ENCODE measurements around the gene ERBIN. TPM values are rescaled to one million over a fixed set of nuclear protein-coding genes. Genes with fewer than 3 reads are reported as not detected.
A peak's percentile ranks its signal among the peaks of the same experiment; 100 is the strongest.
"Not testable (repeated sequence)": the region's sequence is repeated elsewhere in the genome, so short reads cannot be mapped to it uniquely, and the experiment has no call there.

ERBIN gene
- polyA plus RNA-seq, 4 donors, result 17.5 to 177 (median 40.3) TPM

DNA sequence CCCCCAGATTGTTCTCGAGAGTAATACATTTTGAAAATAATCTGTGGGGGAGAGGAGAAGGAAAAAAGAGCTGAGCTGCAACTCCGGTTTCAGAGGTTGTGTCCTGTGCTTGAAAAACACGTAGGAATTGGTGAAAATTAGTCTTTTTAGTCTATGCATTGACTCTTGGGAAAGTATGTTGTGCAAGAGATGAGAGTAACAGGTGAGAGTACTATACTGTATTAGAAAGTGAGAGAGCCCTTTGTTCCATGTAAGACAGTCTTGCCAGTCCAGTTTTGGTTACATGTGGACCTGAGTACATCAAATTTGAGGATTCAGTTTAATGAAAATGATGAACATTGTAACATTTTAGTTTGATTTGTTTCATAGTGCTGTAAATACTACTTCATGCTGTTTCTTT is 27.8 kb downstream of the ERBIN start:
- Histone ChIP-seq H3K4me1 (ENCODE audit: control insufficient read depth in 3 of 3, insufficient read depth in 2 of 3, low read depth in 1 of 3, low read length in 2 of 3) (peaks cover 0 to 10% (median 2%) of the 10 kb centered on the region in 3 donors), H3K9me3 (ENCODE audit: control insufficient read depth in 2 of 2, insufficient read depth in 1 of 2, low read depth in 1 of 2, low read length in 1 of 2) (peaks cover 0 to 6% of the 10 kb centered on the region in 2 donors), H3K36me3 (ENCODE audit: control insufficient read depth in 3 of 3, insufficient read depth in 2 of 3, low read depth in 1 of 3, low read length in 3 of 3) (peaks cover 0 to 6% (median 0%) of the 10 kb centered on the region in 3 donors), H3K27ac (ENCODE audit: low read depth in 1 of 3, low read length in 2 of 3) (no peak overlapping the region), H3K4me3 (ENCODE audit: low read depth in 1 of 3, low read length in 3 of 3) (no peak overlapping the region), H3K27me3 (ENCODE audit: control insufficient read depth in 3 of 3, insufficient read depth in 3 of 3, low read length in 3 of 3) (no peaks in the 10 kb centered on the region)
- no peak for FAIRE-seq
- 93 to 94% (median 93%) methylated on average over 3 of the region's 3 CpGs for WGBS, 3 donors
- no peak for DNase-seq

DNA sequence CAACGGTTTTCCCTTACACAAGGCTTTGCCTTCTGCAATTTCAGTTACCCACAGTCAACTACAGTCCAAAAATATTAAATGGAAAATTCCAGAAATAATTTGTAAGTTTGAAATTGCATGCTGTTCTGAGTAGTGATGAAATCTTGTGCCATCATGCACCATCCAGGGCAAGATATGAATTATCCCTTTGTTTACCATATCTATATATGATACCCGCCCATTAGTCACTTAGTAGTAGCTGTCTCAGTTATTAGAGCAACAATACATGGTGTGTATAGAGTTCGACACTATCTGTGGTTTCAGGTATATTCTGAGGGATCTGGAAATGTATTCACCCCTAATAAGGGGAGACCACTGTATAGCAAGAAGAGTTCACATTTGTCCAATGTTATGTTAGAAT is 29.4 kb downstream of the ERBIN start:
- Histone ChIP-seq H3K27ac (ENCODE audit: low read depth in 1 of 3, low read length in 2 of 3) (no peak overlapping the region), H3K27me3 (ENCODE audit: control insufficient read depth in 3 of 3, insufficient read depth in 3 of 3, low read length in 3 of 3) (no peaks in the 10 kb centered on the region), H3K4me1 (ENCODE audit: control insufficient read depth in 3 of 3, insufficient read depth in 2 of 3, low read depth in 1 of 3, low read length in 2 of 3) (peaks cover 0 to 10% (median 0%) of the 10 kb centered on the region in 3 donors), H3K4me3 (ENCODE audit: low read depth in 1 of 3, low read length in 3 of 3) (no peak overlapping the region), H3K9me3 (ENCODE audit: control insufficient read depth in 2 of 2, insufficient read depth in 1 of 2, low read depth in 1 of 2, low read length in 1 of 2) (peaks cover 0 to 6% of the 10 kb centered on the region in 2 donors), H3K36me3 (ENCODE audit: control insufficient read depth in 3 of 3, insufficient read depth in 2 of 3, low read depth in 1 of 3, low read length in 3 of 3) (peaks cover 0 to 6% (median 0%) of the 10 kb centered on the region in 3 donors)
- no peak for DNase-seq
- FAIRE-seq, result no peak
- 81 to 89% (median 88%) methylated on average over 3 of the region's 3 CpGs for WGBS, 3 donors

DNA sequence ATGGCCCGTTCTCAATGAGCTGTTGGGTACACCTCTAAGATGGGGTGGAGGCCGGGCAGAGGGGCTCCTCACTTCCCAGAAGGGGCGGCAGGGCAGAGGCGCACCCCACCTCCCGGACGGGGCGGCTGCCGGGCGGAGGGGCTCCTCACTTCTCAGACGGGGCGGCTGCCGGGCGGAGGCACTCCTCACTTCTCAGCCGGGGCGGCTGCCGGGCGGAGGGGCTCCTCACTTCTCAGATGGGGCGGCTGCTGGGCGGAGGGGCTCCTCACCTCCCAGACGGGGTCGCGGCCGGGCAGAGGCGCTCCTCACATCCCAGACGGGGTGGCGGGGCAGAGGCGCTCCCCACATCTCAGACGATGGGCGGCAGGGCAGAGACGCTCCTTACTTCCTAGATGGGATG is 31.3 kb downstream of the ERBIN start:
- peaks cover 0 to 12% (median 0%) of the 10 kb centered on the region in 3 donors for H3K4me1 ChIP-seq (ENCODE audit: control insufficient read depth in 3 of 3, insufficient read depth in 2 of 3, low read depth in 1 of 3, low read length in 2 of 3)
- not testable (repeated sequence) for H3K27me3 ChIP-seq (ENCODE audit: control insufficient read depth in 3 of 3, insufficient read depth in 3 of 3, low read length in 3 of 3); DNase-seq; H3K4me3 ChIP-seq (ENCODE audit: low read depth in 1 of 3, low read length in 3 of 3); H3K27ac ChIP-seq (ENCODE audit: low read depth in 1 of 3, low read length in 2 of 3); FAIRE-seq; H3K9me3 ChIP-seq (ENCODE audit: control insufficient read depth in 2 of 2, insufficient read depth in 1 of 2, low read depth in 1 of 2, low read length in 1 of 2); H3K36me3 ChIP-seq (ENCODE audit: control insufficient read depth in 3 of 3, insufficient read depth in 2 of 3, low read depth in 1 of 3, low read length in 3 of 3)
- 97 to 99% (median 98%) methylated on average over 18 to 30 of the region's 30 CpGs for WGBS, 3 donors

DNA sequence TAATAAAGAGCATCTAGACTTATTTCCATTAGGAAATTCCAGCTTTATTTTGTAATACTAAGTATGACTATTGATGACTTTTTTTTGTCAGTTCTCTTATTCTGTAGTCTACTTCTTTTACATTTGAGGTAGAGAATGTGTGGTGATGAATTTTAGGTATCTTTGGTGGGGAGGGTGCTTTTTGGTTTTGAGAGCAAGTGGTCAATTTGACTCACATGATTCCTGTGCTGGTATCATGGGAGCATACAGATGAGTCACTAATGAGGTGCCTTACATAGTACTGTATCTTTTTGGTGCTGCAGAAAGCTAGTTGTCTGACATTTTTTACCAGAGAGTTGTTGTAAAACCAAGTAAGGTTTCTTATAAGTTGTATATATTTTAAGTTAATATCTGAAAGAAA is 35.3 kb downstream of the ERBIN start:
- DNase-seq (no peak), FAIRE-seq (no peak)
- Histone ChIP-seq H3K9me3 (ENCODE audit: control insufficient read depth in 2 of 2, insufficient read depth in 1 of 2, low read depth in 1 of 2, low read length in 1 of 2) (peaks cover 0 to 6% of the 10 kb centered on the region in 2 donors), H3K4me1 (ENCODE audit: control insufficient read depth in 3 of 3, insufficient read depth in 2 of 3, low read depth in 1 of 3, low read length in 2 of 3) (peaks cover 0 to 2% (median 0%) of the 10 kb centered on the region in 3 donors), H3K27ac (ENCODE audit: low read depth in 1 of 3, low read length in 2 of 3) (no peak overlapping the region), H3K27me3 (ENCODE audit: control insufficient read depth in 3 of 3, insufficient read depth in 3 of 3, low read length in 3 of 3) (no peaks in the 10 kb centered on the region), H3K36me3 (ENCODE audit: control insufficient read depth in 3 of 3, insufficient read depth in 2 of 3, low read depth in 1 of 3, low read length in 3 of 3) (peaks cover 0 to 3% (median 0%) of the 10 kb centered on the region in 3 donors), H3K4me3 (ENCODE audit: low read depth in 1 of 3, low read length in 3 of 3) (no peak overlapping the region)

DNA sequence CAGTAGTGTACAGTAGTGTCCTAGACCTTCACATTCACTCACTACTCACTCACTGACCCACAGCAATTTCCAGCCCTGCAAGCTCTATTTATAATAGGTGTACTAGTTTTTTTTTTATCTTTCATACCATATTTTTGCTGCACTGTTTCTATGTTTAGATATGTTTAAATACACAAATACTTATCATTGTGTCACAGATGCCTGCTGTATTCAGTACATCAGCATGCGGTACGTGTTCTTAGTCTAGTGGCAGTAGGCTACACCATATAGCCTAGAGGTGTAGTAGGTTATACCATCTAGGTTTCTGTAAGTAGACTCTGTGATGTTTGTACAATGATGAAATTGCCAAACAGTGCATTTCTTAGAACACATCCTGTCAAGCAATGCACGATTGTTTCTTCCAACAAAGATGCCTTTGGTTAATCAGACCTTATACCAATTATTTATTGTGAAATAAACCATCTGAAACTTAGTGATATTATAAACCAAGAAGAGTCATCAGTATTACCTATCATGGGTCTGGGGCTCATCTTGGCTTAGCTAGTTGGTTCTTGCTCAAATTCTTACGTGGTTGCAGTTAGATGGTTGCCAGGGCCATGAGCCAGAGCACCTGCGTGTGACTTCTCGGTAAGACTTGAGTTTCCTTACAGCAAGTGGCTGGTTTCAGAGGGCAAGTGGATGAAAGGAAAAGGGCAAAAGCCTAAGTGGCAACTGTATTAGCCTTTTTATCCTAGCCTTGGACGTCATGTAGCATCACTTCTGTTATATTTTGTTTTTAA is 41.1 kb downstream of the ERBIN start:
- no peak for FAIRE-seq
- Histone ChIP-seq H3K27ac (ENCODE audit: low read depth in 1 of 3, low read length in 2 of 3) (no peak overlapping the region), H3K4me3 (ENCODE audit: low read depth in 1 of 3, low read length in 3 of 3) (no peak overlapping the region), H3K4me1 (ENCODE audit: control insufficient read depth in 3 of 3, insufficient read depth in 2 of 3, low read depth in 1 of 3, low read length in 2 of 3) (peaks cover 0 to 5% (median 2%) of the 10 kb centered on the region in 3 donors), H3K27me3 (ENCODE audit: control insufficient read depth in 3 of 3, insufficient read depth in 3 of 3, low read length in 3 of 3) (no peaks in the 10 kb centered on the region), H3K9me3 (ENCODE audit: control insufficient read depth in 2 of 2, insufficient read depth in 1 of 2, low read depth in 1 of 2, low read length in 1 of 2) (no peaks in the 10 kb centered on the region), H3K36me3 (ENCODE audit: control insufficient read depth in 3 of 3, insufficient read depth in 2 of 3, low read depth in 1 of 3, low read length in 3 of 3) (peaks cover 0 to 3% (median 0%) of the 10 kb centered on the region in 3 donors)
- no peak for DNase-seq
- WGBS, 3 donors, result 85 to 93% (median 91%) methylated on average over 7 of the region's 7 CpGs

DNA sequence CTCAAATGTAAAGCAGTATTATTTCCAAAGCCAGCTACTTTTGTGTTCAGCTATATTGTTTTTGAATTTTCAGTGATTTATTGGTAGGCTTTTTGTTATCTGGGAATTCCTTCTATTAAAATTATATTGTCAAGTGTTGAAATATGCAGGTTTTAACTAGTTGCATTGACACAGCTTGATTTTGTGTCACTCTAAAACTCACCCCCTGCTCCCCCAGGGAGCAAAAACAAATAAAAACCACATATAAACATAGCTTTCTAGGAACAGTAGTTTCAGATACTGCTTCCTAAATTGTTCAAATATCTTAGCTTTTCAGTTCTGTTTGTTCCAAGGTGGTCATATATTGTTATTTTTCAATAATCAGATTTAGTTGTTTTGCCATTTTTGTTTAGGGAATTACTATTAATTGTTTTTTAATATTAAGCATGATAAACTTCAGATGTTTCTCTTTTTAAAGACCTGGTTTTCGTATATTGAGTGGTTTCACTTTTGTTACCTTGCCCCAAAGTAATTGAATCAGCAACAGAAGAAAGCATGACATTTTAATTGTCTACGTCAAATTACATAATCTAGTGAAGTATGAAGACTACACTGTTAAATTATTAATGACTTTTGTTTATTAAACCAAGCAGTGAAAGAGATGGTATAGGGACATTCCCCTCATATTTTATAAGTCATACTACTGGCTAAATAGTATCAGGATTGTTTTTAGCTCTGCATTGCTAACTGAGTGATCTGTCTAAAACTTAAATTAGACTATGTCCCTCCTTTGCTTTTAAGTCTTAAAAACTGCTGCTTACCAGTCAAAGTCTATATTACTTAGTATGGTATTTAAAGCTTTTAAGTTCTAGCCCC is 43.4 kb downstream of the ERBIN start:
- no peak overlapping the region for H3K4me3 ChIP-seq (ENCODE audit: low read depth in 1 of 3, low read length in 3 of 3)
- peaks cover 2 to 5% (median 2%) of the 10 kb centered on the region in 3 donors for H3K4me1 ChIP-seq (ENCODE audit: control insufficient read depth in 3 of 3, insufficient read depth in 2 of 3, low read depth in 1 of 3, low read length in 2 of 3)
- WGBS, 3 donors, result 35 to 53% (median 49%) methylated on average over 2 of the region's 2 CpGs
- H3K27ac ChIP-seq (ENCODE audit: low read depth in 1 of 3, low read length in 2 of 3), result no peak overlapping the region
- FAIRE-seq, result no peak
- no peaks in the 10 kb centered on the region for H3K36me3 ChIP-seq (ENCODE audit: control insufficient read depth in 3 of 3, insufficient read depth in 2 of 3, low read depth in 1 of 3, low read length in 3 of 3)
- H3K27me3 ChIP-seq (ENCODE audit: control insufficient read depth in 3 of 3, insufficient read depth in 3 of 3, low read length in 3 of 3), result no peaks in the 10 kb centered on the region
- no peaks in the 10 kb centered on the region for H3K9me3 ChIP-seq (ENCODE audit: control insufficient read depth in 2 of 2, insufficient read depth in 1 of 2, low read depth in 1 of 2, low read length in 1 of 2)
- no peak for DNase-seq

DNA sequence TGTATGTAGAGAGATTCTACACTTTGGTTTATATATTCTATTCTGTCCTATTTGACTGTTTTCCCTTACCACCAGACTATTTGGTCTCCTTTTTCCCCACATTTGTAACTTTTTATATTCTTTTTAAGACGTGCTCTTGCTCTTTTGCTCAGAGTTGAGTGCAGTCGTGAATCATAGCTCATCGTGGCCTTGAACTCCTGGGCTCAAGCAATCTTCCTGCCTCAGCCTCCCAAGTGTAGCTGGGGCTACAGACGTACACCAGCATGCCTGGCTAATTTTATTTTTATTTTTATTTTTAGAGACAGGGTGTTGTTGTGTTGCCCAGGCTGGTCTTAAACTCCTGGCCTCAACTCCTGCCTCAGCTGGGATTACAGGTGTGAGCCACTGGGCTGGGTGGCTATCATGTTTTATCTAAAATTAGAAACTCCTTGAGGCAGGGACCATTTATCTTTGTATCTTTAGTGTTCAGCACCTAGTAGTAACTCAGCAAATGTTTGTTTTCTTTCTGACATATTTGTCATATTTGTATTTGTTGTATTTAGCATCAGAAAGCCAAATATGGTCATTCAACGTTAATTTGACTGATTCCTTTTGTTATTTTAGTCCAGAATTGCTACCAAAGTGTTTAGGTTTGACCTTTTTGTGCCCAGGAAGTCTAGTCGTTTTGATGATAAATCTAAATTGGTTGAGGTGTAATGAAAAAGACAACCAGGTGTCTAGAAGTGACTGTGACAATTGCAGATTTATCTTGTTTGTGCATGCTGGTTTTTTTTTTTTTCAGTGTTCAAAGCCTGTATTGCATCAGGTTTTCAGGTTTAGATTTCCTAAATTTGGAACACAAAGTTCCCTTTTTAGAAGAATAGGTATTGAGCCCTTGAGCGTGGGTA is 44.3 kb downstream of the ERBIN start:
- H3K27me3 ChIP-seq (ENCODE audit: control insufficient read depth in 3 of 3, insufficient read depth in 3 of 3, low read length in 3 of 3), result no peaks in the 10 kb centered on the region
- DNase-seq (no peak), FAIRE-seq (no peak)
- no peak overlapping the region for H3K4me3 ChIP-seq (ENCODE audit: low read depth in 1 of 3, low read length in 3 of 3)
- H3K9me3 ChIP-seq (ENCODE audit: control insufficient read depth in 2 of 2, insufficient read depth in 1 of 2, low read depth in 1 of 2, low read length in 1 of 2), result no peaks in the 10 kb centered on the region
- H3K36me3 ChIP-seq (ENCODE audit: control insufficient read depth in 3 of 3, insufficient read depth in 2 of 3, low read depth in 1 of 3, low read length in 3 of 3), result no peaks in the 10 kb centered on the region
- peaks cover 2 to 5% (median 4%) of the 10 kb centered on the region in 3 donors for H3K4me1 ChIP-seq (ENCODE audit: control insufficient read depth in 3 of 3, insufficient read depth in 2 of 3, low read depth in 1 of 3, low read length in 2 of 3)
- WGBS, 3 donors, result 60 to 70% (median 68%) methylated on average over 7 of the region's 7 CpGs
- peak overlapping the region in 1 of 3 donors; percentile 27 for H3K27ac ChIP-seq (ENCODE audit: low read depth in 1 of 3, low read length in 2 of 3)

DNA sequence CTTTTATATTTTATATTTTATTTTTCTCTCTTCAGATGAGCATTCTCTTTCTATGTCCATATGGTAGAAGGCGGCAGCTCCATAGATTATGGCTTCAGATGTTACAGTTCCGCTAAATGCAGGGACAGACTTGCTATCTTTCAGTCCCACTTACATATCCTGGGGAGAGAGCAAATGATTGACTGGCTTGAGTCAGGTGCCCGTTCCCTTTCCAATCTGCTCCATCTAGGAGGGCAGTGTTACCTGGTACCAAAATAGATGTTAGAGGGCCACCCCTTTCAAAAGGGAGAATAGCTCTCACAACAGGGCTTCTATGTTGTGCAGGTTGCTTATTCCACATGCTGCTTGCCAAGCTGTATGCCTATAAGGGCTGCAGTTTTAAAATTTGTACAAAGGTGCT is 45.3 kb downstream of the ERBIN start:
- 88 to 95% (median 91%) methylated on average over 3 of the region's 3 CpGs for WGBS, 3 donors
- DNase-seq (no peak), FAIRE-seq (no peak)
- Histone ChIP-seq H3K4me1 (ENCODE audit: control insufficient read depth in 3 of 3, insufficient read depth in 2 of 3, low read depth in 1 of 3, low read length in 2 of 3) (peaks cover 2 to 5% (median 4%) of the 10 kb centered on the region in 3 donors), H3K27me3 (ENCODE audit: control insufficient read depth in 3 of 3, insufficient read depth in 3 of 3, low read length in 3 of 3) (no peaks in the 10 kb centered on the region), H3K4me3 (ENCODE audit: low read depth in 1 of 3, low read length in 3 of 3) (no peak overlapping the region), H3K36me3 (ENCODE audit: control insufficient read depth in 3 of 3, insufficient read depth in 2 of 3, low read depth in 1 of 3, low read length in 3 of 3) (peaks cover 0 to 4% (median 2%) of the 10 kb centered on the region in 3 donors), H3K27ac (ENCODE audit: low read depth in 1 of 3, low read length in 2 of 3) (no peak overlapping the region), H3K9me3 (ENCODE audit: control insufficient read depth in 2 of 2, insufficient read depth in 1 of 2, low read depth in 1 of 2, low read length in 1 of 2) (no peaks in the 10 kb centered on the region)

Measured in small intestine (tissue), 7 donors.